ENCODE data around the gene BCL2.

DNA sequence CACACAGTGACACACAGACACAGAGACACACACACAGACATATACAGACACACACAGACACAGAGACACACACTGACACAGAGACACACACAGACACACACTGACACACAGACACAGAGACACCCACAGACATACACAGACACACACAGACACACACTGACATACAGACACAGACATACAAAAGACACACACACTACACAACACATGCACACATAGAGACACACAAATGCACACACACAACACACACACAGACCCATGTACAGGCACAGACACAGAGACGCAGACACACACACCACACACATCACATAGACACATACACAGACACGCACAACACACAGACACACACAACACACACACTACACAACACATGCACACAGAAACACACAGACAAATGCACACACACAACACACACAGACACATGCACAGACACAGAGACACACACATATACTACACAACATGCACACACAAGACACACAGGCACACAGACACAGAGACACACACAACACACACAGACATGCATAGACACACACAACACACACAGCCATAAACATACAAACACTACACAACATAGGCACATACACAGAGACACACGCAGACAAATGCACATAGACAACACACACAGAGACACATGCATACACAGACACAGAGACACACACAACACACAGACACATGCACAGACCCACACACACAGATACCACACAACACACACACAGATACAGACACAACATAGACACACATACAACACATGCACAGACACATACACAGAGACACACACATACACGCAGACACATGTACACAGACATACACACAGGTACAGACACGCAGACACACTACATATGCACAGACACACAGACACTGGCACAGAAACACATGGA, 120.5 kb downstream of the BCL2 start:
- TF ChIP-seq, protein P1, sequence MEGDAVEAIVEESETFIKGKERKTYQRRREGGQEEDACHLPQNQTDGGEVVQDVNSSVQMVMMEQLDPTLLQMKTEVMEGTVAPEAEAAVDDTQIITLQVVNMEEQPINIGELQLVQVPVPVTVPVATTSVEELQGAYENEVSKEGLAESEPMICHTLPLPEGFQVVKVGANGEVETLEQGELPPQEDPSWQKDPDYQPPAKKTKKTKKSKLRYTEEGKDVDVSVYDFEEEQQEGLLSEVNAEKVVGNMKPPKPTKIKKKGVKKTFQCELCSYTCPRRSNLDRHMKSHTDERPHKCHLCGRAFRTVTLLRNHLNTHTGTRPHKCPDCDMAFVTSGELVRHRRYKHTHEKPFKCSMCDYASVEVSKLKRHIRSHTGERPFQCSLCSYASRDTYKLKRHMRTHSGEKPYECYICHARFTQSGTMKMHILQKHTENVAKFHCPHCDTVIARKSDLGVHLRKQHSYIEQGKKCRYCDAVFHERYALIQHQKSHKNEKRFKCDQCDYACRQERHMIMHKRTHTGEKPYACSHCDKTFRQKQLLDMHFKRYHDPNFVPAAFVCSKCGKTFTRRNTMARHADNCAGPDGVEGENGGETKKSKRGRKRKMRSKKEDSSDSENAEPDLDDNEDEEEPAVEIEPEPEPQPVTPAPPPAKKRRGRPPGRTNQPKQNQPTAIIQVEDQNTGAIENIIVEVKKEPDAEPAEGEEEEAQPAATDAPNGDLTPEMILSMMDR (conservative IDR thresholded peaks at IDR 0.05; ENCODE audit: low read depth, low read length), result no peak
- TF ChIP-seq EZH2phosphoT487 (IDR thresholded peaks at IDR 0.05; ENCODE audit: borderline replicate concordance, low read length) (no peak), EZH2 (IDR thresholded peaks at IDR 0.05; ENCODE audit: low read length, unreplicated experiment) (no peak)
